HG03342 (cell line): Measurements from ENCODE around the gene TRPC4AP.

Experiments
- ATAC-seq: cut with Tn5 transposase; IDR thresholded peaks from one replicate; pipeline ENCODE4 v1.9.1; 2021; ENCODE audit warnings: mild to moderate bottlenecking, moderate library complexity; ENCODE audit not compliant: unreplicated experiment

TRPC4AP gene

GRCh38 chr20:35017099-35017835, 75.3 kb downstream of the TRPC4AP start:
- no peak for ATAC-seq

GRCh38 chr20:35015863-35016193, 76.8 kb downstream of the TRPC4AP start:
- no peak for ATAC-seq

GRCh38 chr20:35014537-35014936, 78.1 kb downstream of the TRPC4AP start:
- no peak for ATAC-seq

GRCh38 chr20:35013421-35014411, 78.9 kb downstream of the TRPC4AP start:
- no peak for ATAC-seq

GRCh38 chr20:35012227-35013069, 80.2 kb downstream of the TRPC4AP start:
- no peak for ATAC-seq

- no peak for ATAC-seq
Measured at GRCh38 chr20:35011589-35012226, 80.9 kb downstream of the TRPC4AP start.

GRCh38 chr20:35010405-35011192, 82.0 kb downstream of the TRPC4AP start:
- no peak for ATAC-seq

- ATAC-seq: no peak
Measured at GRCh38 chr20:35009665-35010328, 82.8 kb downstream of the TRPC4AP start.

- no peak for ATAC-seq
Measured at GRCh38 chr20:35008411-35009342, 83.9 kb downstream of the TRPC4AP start.

- ATAC-seq: no peak
Measured at GRCh38 chr20:35007891-35008290, 84.7 kb downstream of the TRPC4AP start.

- no peak for ATAC-seq
Measured at GRCh38 chr20:35007413-35007812, 85.2 kb downstream of the TRPC4AP start.

- ATAC-seq: no peak
Measured at GRCh38 chr20:35006531-35006971, 86.1 kb downstream of the TRPC4AP start.

GRCh38 chr20:35006009-35006408, 86.6 kb downstream of the TRPC4AP start:
- ATAC-seq: no peak

- no peak for ATAC-seq
Measured at GRCh38 chr20:35005463-35005961, 87.1 kb downstream of the TRPC4AP start.

- ATAC-seq: no peak
Measured at GRCh38 chr20:35004749-35005462, 87.7 kb downstream of the TRPC4AP start.

- ATAC-seq: no peak
Measured at GRCh38 chr20:35004051-35004725, 88.4 kb downstream of the TRPC4AP start.
